Measurements from ENCODE around the gene RPS4Y2. TPM values are rescaled to one million over a fixed set of nuclear protein-coding genes. Genes with fewer than 3 reads are reported as not detected.

RPS4Y2 gene
- polyA plus RNA-seq, 1 of the 3 experiments (the other 2 are of a cell fraction), result not detected

- no peak for DNase-seq
- Histone ChIP-seq H3K27ac (ENCODE audit: low read depth in 2 of 2, low read length in 1 of 2) (no peak overlapping the region), H3K4me1 (ENCODE audit: control insufficient read depth in 1 of 2, insufficient read depth in 2 of 2, low read depth in 1 of 2, low read length in 1 of 2) (no peaks in the 10 kb centered on the region), H3K27me3 (ENCODE audit: insufficient read depth) (no peaks in the 10 kb centered on the region), H3K4me2 (no peak overlapping the region), H2AFZ (ENCODE audit: low read depth) (no peak overlapping the region), H3F3A (replicated peaks; ENCODE audit: insufficient read depth) (no peaks in the 10 kb centered on the region), H3K9me3 (no peaks in the 10 kb centered on the region), H3K9ac (no peak overlapping the region), H4K20me1 (ENCODE audit: insufficient read depth) (no peaks in the 10 kb centered on the region), H3K36me3 (replicated peaks in 1 of 2; ENCODE audit: control insufficient read depth in 1 of 2, insufficient read depth in 2 of 2, low read length in 1 of 2) (no peaks in the 10 kb centered on the region), H3K9me2 (no peaks in the 10 kb centered on the region), H3K79me2 (ENCODE audit: insufficient read depth) (no peaks in the 10 kb centered on the region), H3K4me3 (ENCODE audit: low read depth in 2 of 2, low read length in 1 of 2) (no peak overlapping the region)
- ChIA-PET CTCF (no interaction called here), POLR2A (no interaction called here)
- no CpG with 5 or more reads among the region's 2 CpGs for WGBS (ENCODE audit: low lambda C conversion rate)
- TF ChIP-seq NFIC (IDR thresholded peaks at IDR 0.05; ENCODE audit: borderline replicate concordance) (no peak), CTCF (IDR thresholded peaks at IDR 0.05) (no peak), NRF1 (IDR thresholded peaks at IDR 0.05; ENCODE audit: low read depth, low read length) (no peak), USF1 (IDR thresholded peaks at IDR 0.05; ENCODE audit: borderline replicate concordance, low read depth) (no peak)
Measured at GRCh38 chrY:20802659-20803058, 46.8 kb downstream of the RPS4Y2 start.

DNA sequence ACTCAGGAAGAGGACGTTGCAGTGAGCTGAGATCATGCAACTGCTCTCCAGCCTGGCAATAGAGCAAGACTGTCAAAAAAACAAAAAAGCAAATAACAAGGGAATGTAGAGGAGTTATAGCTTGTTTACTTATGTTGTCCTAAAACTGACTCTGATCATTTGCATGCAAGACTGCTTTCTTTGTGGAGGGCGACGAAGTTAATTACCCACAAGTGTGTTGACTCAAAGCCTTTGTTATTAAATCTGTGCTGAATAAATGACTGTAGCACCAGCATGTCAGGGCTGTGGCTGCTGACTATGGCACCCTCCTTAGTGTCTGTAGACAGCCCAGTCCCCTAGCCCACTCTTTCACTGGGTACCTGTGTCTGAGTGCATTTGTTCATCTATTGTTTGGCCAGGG, 50.3 kb downstream of the RPS4Y2 start:
- H3K36me3 ChIP-seq (replicated peaks in 1 of 2; ENCODE audit: control insufficient read depth in 1 of 2, insufficient read depth in 2 of 2, low read length in 1 of 2), result no peaks in the 10 kb centered on the region
- POLR2A ChIA-PET, result no interaction called here
- DNase-seq, result no peak

More for the DNA sequence above, 50.3 kb downstream of the RPS4Y2 start:
- whole genome bisulfite sequencing (ENCODE audit: low lambda C conversion rate), result no CpG with 5 or more reads among the region's 3 CpGs
- no peaks in the 10 kb centered on the region for H3F3A ChIP-seq (replicated peaks; ENCODE audit: insufficient read depth)
- TF ChIP-seq YY1 (IDR thresholded peaks at IDR 0.05; ENCODE audit: low read depth) (no peak), RXRA (IDR thresholded peaks at IDR 0.05; ENCODE audit: borderline replicate concordance, low read depth) (no peak), FOSL2 (IDR thresholded peaks at IDR 0.05; ENCODE audit: borderline replicate concordance, low read depth) (no peak), USF1 (IDR thresholded peaks at IDR 0.05; ENCODE audit: borderline replicate concordance, low read depth) (no peak), MEF2A (IDR thresholded peaks at IDR 0.05; ENCODE audit: borderline replicate concordance, low read depth) (no peak), CHD2 (IDR thresholded peaks at IDR 0.05; ENCODE audit: low read length, partially characterized antibody) (no peak), JUND (IDR thresholded peaks at IDR 0.05) (no peak), USF2 (IDR thresholded peaks at IDR 0.05; ENCODE audit: borderline replicate concordance, low read depth, low read length) (no peak), FOXJ3 (CRISPR knock-in tag; IDR thresholded peaks at IDR 0.05) (no peak), TEAD4 (IDR thresholded peaks at IDR 0.05; ENCODE audit: borderline replicate concordance, insufficient read depth) (no peak), EP300 (IDR thresholded peaks at IDR 0.05; ENCODE audit: borderline replicate concordance in 1 of 2, low read depth in 1 of 2, low read length in 1 of 2) (no peak), MXI1 (IDR thresholded peaks at IDR 0.05; ENCODE audit: low read depth, low read length) (no peak), SIN3A (IDR thresholded peaks at IDR 0.05; ENCODE audit: borderline replicate concordance, low read depth, low read length) (no peak)
- CTCF ChIA-PET, result no interaction called here
- no peak overlapping the region for H3K4me2 ChIP-seq
- H3K79me2 ChIP-seq (ENCODE audit: insufficient read depth), result no peaks in the 10 kb centered on the region
- no peaks in the 10 kb centered on the region for H3K9me3 ChIP-seq
- H2AFZ ChIP-seq (ENCODE audit: low read depth), result no peak overlapping the region
- H4K20me1 ChIP-seq (ENCODE audit: insufficient read depth), result no peaks in the 10 kb centered on the region
- no peak overlapping the region for H3K4me3 ChIP-seq (ENCODE audit: low read depth in 2 of 2, low read length in 1 of 2)
- H3K27me3 ChIP-seq (ENCODE audit: insufficient read depth), result no peaks in the 10 kb centered on the region
- H3K9me2 ChIP-seq, result no peaks in the 10 kb centered on the region
- H3K27ac ChIP-seq (ENCODE audit: low read depth in 2 of 2, low read length in 1 of 2), result no peak overlapping the region
- H3K4me1 ChIP-seq (ENCODE audit: control insufficient read depth in 1 of 2, insufficient read depth in 2 of 2, low read depth in 1 of 2, low read length in 1 of 2), result no peaks in the 10 kb centered on the region
- H3K9ac ChIP-seq, result no peak overlapping the region

All from SK-N-SH (cell line).